HG03045 (cell line): Measurements from ENCODE around the gene BUB1.
"Not testable (repeated sequence)": the region's sequence is repeated elsewhere in the genome, so short reads cannot be mapped to it uniquely, and the experiment has no call there.

ENCODE experiments used
- ATAC-seq: cut with Tn5 transposase; IDR thresholded peaks from one replicate; pipeline ENCODE4 v1.9.1; 2021; ENCODE audit warnings: mild to moderate bottlenecking, moderate library complexity; ENCODE audit not compliant: unreplicated experiment

The BUB1 gene

DNA sequence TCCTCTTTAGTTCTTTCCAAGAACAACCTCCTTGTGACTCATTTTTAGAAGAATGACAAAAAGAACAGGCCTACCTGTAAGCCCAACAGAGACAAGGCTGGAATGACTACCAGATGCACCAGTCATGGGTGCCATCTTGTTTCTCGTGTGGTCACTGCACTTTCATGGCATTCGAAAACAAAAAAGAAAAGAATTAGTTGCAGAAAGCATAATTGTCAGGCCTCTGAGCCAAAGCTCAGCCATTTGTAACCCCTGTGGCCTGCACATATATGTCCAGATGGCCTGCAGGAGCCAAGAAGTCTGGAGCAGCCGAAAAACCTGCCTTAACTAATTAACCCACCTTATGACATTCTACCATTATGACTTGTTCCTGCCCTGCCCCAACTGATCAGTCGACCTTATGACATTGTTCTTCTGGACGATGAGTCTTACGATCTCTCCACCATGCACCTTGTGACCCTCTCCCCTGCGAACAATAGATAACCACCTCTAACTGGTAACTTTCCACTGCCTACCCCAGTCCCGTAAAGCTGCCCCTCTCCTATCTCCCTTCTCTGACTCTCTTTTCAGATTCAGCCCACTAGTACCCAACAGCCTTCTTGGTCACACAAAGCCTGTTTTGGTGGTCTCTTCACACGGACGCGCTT lies 13.9 kb upstream of the BUB1 start:
- ATAC-seq: no peak

DNA sequence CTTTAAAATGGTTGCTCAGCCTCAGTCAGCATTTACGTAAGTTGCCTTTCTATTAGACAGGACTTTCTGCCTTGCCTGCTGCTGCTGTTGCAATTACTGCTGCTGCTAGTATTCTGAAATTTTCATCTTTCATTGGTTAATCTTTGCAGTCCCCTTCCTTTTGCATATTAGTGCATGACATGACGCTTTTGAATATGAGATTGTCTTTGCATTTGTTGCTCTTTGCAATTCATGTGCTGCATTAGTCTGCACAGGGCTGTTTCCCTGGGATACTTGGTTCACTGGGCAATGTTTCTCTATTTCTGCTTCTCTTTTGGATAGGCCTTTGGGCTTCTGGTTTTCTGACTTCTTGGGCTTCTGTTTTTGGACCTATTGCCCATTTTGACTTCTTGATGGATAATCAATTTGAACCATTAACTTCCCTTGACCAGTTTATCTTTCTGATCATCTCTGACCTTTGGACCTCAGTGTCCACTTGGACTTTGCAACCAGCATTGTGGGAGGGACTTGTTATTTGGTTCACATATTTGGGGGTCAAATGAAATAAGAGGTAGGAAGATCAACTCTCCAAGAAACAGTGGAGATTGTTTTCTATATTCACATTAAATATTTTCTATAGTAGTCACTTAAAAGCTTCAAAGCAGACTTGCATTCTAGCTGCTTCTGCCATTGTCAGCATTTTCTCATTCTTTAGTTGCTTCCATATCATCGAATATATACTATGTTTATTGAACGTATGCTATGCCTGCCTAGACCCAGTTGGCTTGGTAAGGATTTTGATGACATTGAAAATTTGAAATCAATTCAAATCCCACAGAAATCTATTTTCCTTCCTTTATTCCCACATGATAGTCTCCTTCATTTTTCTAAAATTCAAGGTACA lies 12.5 kb upstream of the BUB1 start:
- no peak for ATAC-seq

DNA sequence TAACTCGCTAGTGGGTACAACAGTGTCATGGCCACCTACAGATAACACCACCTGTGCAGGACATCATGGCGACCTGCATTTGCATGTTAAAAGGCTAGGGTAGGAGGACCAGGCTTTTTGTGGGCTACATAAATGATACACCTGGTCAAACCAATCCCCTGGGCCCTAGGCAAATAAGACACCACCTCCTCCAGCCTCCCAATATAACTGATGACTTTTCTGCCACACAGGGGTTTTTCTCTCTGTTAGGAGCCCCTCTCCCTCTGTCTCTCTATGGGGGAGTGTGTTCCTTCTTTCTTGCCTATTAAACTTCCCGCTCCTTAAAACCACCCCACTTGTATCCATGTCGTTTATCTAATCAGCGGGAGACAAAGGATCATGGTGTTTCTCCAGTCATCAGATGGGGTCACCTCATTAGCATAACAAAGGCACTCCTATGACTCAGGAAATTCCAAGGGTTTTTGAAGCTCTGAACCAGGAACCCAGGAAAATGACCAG lies 10.8 kb upstream of the BUB1 start:
- ATAC-seq: no peak

DNA sequence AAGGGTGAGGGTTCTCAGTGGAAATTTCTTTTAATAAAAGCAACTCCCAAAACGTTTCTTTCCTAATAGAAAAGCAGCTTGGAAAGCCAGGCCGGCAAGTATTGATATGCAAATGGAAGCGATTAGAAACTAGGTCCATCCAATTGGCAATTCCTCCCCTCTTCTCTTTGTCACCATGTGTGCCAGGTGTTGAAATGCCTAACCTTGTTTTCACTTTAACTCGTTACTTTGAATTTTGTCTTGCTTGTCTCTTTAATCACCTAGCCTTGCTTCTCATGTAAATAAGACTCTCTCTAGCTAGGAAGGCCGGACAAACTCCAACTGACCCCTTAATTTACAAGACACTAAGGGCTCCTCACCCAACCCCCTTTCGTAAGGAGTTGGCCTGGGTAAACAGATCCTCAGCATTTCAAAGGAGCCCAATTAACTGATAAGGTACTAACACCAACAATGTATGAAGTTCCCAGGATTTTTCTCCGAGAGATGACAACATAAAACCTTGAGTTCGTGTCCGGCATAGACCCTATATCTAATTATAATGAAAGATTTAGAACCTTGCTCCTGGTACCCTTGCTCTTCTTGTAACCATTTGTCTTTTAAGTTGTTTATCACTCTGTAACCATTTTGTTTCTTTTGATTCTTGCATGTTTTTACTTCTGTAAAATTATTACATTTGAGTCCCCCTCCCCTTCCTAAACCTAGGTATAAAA lies 10.1 kb upstream of the BUB1 start:
- ATAC-seq: not testable (repeated sequence)

DNA sequence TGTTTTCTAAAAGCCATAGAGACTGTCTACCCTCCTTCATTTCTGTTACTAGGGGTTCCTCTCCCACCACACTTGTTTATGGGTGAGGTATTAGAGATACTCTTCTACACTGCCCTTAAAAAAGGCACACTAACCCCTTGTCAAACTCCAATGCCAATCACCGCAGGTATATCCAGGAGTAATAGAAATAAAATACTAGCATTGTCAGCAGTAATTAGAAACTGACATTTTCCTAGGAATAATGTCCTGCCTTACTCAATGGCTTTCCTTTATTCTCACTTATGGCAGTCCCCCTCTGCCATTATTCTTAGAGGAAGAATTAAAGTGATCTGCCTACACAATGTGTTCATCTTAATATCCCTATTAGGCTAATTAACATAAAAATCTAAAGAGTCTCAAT lies 5.0 kb upstream of the BUB1 start:
- no peak for ATAC-seq

DNA sequence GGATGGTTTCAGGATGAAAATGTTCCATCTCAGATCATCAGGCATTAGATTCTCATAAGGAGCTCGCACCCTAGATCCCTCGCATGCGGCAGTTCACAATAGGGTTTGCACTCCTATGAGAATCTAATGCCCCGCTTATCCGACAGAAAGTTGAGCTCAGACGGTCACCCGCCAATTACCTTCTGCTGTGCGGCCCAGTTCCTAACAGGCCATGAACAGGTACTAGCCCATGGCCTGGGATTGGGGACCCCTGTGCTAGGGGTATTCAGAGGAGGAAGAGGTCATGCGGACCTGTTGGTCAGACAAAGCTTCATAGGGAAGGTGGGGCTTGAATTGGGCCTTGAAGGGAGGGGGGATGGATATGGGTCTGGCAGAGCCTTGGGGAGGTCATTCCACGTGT lies 4.4 kb upstream of the BUB1 start:
- ATAC-seq: no peak

DNA sequence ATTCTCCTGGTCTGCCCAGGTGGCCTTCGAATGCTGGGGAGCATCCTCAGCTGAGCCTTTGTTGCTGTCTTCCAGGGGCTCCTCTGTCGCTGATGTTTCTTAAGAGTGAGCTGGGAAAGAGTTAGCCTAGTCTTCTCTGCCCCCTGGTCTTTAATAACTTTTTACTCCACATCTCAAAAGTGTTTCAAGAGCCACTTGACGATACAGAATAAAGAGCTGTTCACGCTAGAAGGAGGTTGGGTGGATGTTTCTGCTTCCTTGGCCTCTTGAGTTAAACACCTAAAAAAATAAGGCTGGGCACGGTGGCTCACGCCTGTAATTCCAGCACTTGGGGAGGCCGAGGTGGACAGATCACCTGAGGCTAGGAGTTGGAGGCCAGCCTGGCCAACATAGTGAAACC lies 2.8 kb upstream of the BUB1 start:
- no peak for ATAC-seq

DNA sequence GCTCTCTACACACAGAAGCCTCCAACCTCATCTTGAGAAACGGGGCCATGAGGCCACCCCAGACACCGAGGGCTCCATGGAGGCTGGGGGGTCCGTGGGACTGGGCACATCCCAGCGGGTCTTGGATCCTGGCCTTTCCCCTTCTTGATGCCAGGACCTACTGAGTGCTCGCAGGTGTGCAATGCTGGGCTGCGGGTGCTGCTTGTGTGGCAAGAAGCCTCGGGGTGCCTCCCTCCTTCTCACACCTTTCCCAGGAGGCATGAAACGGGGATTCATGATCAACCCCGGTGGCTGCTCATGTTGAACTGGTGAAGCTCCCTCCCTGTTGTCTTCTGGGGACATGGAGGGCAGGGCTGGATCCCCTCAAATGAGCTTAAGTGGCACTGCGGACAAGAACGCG lies 2.0 kb upstream of the BUB1 start:
- ATAC-seq: no peak

DNA sequence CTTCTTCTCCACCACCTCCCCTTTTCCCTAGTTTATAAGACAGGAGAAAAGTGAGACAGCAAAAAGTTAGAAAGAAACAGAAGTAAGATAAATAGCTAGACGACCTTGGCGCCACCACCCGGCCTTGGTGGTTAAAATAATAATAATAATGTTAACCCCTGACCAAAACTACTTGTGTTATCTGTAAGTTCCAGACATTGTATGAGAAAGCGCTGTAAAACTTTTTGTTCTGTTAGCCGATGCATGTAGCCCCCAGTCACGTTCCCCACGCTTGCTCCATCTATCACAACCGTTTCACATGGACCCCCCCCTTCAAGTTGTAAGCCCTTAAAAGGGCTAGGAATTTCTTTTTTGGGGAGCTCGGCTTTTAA lies 1.5 kb upstream of the BUB1 start:
- no peak for ATAC-seq

DNA sequence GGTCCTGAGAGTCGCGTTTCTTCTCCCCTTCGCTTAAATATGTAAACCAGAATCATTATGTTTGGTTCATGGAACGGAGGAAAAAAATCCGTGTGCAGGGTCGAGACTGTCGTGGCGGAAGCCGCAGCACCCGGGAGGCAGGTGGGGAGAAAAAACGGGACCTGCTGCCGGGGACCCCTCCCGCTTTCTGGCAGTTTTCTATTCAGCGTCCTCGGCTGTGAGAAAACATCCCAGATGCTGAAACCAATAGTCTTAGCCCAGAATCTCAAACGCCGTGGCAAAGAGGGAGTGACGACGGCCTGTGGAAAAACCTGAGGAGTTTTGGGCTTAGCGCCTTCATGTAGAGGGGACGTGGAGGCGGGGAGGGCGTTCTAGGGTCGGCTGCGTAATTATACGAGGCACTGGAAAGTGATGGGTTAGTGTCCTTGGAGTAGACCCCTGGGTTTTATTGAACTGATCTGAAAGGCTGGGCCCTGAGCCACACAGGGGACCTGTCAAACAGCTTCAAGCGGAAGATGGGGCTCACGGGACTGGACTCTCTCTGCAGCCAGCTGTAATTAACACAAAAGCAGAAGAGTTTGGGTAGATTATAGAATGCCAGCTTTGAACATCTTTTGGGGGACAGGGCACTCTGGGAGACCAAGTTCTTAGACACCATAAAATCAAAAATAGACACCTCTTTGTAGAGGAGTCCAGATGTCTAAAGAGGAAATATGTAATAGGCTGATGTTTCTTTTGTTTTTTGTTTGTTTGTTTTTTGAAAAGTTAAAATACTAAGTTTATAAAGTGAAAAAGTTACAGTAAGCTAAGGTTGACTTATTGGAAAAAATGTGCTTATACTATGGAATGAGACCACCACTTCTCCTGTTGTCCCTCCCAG lies 834 bp upstream of the BUB1 start:
- no peak for ATAC-seq

DNA sequence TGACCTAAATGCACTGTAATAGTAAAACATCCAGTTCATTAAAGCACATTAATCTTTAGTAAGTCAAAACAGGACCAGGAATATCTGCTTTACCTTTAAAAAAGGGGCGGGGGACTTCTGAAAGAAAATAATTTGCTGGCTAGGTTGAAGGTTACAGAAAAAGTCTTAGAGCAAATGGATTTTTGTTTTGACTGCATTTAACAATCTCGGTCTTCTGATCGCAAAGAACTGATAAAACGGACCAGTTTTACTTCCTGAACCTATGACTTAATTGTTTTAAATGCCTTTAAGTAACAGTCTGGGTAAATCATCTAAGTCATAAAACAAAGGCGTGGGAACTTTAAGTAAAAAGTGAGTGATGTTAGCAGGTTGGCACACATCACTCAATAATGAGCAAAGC lies 783 bp downstream of the BUB1 start:
- no peak for ATAC-seq

DNA sequence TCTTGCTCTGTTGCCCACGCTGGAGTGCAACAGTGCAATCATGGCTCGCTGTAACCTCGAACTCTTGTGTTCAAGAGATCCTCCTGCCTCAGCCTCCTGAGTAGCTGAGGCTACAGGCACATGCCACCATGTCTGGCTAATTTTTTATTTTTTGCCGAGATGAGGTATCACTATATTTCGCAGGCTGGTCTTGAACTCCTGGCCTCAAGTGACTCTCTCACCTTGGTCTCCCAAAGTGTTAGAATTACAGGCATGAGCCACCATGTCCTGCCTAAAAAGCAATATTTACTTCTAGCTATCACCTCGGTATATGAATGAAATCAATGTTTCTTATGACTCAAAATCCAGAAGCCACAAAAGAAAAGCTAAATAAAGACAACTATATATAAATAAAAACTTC lies 2.2 kb downstream of the BUB1 start:
- ATAC-seq: no peak

DNA sequence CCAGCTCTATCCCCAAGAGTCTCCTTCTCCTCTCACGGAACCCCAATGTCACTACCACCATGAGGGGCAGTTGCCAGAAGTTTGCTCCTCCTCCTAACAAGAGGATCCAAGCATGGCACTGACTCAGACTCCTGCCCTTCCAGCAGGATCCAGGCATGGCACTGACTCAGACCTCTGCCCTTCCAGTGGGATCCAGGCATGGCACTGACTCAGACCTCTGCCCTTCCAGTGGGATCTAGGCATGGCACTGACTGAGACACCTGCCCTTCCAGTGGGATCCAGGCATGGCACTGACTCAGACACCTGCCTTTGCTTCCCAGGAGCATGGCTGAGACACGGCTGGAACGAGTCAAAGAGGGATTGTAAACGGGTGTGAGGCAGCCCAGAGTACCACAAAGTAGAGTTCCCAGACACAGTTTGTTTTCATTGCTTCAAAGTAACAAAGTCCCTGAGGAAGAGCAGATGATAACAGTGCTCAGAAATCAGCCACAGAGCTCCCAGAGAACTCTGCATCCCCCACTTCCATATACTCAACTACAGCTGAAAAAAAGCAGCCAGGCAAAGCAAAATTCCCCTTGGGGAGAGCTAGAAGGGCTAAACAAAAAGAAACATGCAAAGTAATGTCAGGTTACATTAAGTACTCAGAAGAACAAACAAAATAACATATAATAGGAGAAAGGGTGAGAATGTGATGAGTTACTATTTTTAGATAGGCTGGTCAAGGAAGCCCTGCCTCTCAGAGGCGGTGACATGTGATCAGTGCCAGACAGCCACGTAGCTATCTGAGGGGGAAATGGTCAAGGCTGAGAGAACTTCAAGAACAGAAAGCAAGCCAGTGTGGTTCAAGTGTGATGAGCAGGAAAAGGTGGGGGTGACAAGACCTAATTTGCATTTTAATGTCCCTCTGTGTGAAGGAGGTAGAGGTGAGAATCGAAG lies 3.0 kb downstream of the BUB1 start:
- ATAC-seq: peak; percentile 81

DNA sequence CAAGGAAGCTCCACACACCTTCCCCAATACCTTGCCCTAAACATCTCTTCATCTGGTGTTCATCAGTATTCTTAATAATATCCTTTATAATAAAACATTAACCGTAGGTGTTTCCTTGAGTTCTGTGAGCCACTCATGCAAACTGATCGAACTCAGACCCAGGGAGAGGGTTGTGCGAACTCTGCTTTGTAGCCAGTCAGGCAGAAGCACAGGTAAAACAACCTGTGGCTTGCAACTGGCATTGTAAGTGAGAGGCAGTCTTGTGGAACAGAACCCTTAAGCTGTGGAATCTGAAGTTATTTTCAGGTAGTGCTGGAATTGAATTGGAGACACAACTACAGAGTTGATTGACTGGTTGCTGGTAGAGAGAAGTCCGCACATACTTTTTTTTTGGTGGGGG lies 4.7 kb downstream of the BUB1 start:
- no peak for ATAC-seq

DNA sequence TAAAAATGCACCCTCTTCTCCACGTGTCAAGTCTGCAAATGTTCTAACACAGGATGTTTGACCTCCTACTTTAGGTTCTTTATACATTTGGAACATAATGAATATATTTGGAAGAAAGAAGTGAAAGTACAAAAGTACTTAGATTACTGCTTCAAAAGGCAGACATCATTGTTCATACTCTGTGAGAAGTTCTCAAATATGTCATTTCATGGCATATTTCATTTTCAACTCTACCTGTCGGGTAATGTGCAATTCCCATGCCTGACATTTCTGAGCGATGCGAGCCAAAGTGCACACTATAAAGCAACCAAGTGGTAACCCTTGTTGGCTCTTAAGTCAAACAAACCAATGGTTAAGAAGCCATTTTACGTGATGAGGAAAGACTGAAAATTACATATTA lies 7.0 kb downstream of the BUB1 start:
- no peak for ATAC-seq

DNA sequence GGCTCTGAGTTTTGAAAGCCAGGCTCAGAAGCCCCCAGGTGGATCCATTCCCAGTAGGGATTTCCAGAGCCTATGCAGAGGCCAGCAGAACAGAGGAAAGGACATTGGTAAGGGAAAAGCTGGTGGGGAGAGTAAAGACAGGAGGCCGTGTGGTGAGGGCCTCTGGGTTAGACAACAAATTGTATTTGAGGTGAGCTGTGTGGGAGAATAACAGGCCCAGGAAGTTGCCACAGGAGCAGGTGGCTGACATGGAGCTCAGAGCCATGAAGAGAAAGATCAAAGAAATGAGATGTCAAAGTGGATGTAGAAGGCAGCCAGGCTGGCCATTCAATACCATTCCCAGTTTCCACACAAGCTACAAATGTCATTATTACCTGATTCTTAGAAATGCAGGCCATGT lies 8.8 kb downstream of the BUB1 start:
- ATAC-seq: no peak

DNA sequence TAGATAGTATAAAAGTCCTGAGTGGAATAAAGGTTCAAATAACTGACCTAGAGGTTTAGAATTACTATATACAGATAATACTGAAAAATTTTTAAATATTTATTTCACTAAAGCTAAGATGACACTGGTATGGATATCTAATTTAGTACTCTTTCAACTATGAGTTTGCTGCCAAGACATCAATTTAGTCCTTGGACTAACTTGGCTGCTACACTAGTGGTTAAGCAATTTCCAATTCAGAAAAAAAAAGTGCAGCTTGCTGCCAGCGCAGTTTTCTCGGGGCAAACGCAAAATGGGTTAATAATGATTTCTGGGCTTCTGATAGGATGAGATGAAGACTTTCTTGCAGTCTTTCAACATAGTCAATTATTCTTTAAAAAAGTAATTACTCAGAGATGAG lies 10.8 kb downstream of the BUB1 start:
- ATAC-seq: no peak

DNA sequence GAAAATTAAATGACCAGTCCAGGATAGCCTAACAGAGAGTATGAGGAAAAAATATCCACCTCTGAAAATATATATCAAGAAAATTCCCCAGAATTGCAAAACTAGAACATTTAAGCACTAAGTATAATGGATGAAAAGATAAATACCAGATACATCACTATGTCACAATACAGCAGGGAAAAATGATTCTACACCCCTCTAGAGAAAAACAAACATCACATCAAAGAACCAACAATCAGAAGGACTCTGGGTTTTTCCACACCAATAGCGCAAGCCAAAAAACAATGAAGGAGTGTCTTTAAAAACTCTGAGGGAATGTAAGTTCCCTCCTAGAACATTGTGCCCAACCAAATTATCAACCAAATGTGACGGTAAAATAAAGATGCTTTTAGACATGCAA lies 13.7 kb downstream of the BUB1 start:
- ATAC-seq: no peak

DNA sequence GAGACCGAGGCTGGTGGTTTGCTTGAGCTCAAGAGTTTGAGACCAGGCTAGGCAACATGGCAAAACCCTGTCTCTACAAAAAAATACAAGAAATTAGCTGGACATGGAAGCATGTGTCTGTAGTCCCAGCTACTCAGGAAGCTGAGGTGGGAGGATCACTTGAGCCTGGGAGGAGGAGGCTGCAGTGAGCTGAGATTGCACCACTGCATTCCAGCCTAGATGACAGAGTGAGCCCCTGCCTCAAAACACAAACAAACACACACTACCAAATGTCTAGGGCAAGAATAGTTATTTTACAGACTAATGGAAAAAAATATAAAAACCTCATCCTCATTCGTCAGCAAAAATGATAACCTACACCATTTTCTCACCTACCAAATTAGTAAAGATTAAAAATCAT lies 15.3 kb downstream of the BUB1 start:
- no peak for ATAC-seq

DNA sequence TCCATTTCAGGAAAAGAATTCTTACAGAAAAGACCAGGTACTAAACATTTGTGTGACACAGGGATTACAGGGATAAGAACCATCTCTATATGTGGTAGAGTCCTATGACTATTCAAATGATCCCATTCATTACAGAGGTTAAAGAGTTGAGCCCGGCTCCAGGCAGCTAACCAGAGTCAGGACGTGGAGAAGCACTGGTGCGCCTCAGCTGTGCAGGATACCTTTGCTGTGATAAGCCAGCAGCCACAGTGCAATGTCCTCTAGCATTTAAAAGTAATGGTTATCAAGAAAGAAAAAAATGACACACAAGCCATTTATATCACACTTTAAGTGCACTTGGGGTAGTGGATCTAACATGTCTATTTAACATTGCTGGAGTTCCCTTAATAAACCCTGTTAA lies 17.3 kb downstream of the BUB1 start:
- no peak for ATAC-seq
